A673 (cell line): ENCODE results near the gene MCCD1. TPM values are rescaled to one million over a fixed set of nuclear protein-coding genes. Genes with fewer than 3 reads are reported as not detected.
"Not testable (repeated sequence)": the region's sequence is repeated elsewhere in the genome, so short reads cannot be mapped to it uniquely, and the experiment has no call there.

ENCODE experiments used
- BruUV-seq: library from RNA; stranded (reverse); fragments of 400-500 nt; replicated peaks from 2 replicates; lab custom pipeline; 2021; lab: Mats Ljungman, UMichigan
- CTCF ChIA-PET: fragments of 300-600 bp; sonication (Branson Sonifier 250); formaldehyde crosslinking; loops from one replicate; lab custom pipeline; 2022; ENCODE audit warnings: antibody characterized with exemption; lab: Charles Lee
- POLR2A ChIA-PET: fragments of 300-600 bp; sonication (Branson Sonifier 250); formaldehyde crosslinking; loops from one replicate; lab custom pipeline; 2022; ENCODE audit warnings: antibody characterized with exemption; ENCODE audit not compliant: low non-redundant PET; lab: Charles Lee
- DNase-seq: peaks from one replicate; pipeline ENCODE4 v3.0.0-alpha.2; 2015; ENCODE audit warnings: low spot score
- H3K27ac ChIP-seq: fragments of 200-600 bp; sonication (generic); 2 replicates; pipeline ENCODE4 v1.5.1; 2016; ENCODE audit warnings: mixed run types, low read depth, mild to moderate bottlenecking, mixed read lengths, antibody characterized with exemption, low read length; ENCODE audit not compliant: poor library complexity, severe bottlenecking
- H3K27me3 ChIP-seq: fragments of 200-600 bp; sonication (generic); replicated peaks from 2 replicates; pipeline ENCODE4 v1.6.1; 2017; ENCODE audit warnings: mixed run types, low read depth, mild to moderate bottlenecking, mixed read lengths, antibody characterized with exemption, low read length; ENCODE audit not compliant: insufficient read depth, poor library complexity
- H3K36me3 ChIP-seq: fragments of 200-600 bp; sonication (generic); 2 replicates; pipeline ENCODE4 v1.6.1; 2016; ENCODE audit warnings: mixed run types, mild to moderate bottlenecking, mixed read lengths, antibody characterized with exemption, low read length; ENCODE audit not compliant: insufficient read depth, poor library complexity, severe bottlenecking
- H3K4me1 ChIP-seq: fragments of 200-600 bp; sonication (generic); 2 replicates; pipeline ENCODE4 v1.6.1; 2017; ENCODE audit warnings: mixed run types, mild to moderate bottlenecking, mixed read lengths, antibody characterized with exemption, low read length; ENCODE audit not compliant: insufficient read depth, poor library complexity, severe bottlenecking
- H3K4me3 ChIP-seq: fragments of 200-600 bp; sonication (generic); 2 replicates; pipeline ENCODE4 v1.5.1; 2016; ENCODE audit warnings: low read depth, mixed run types, mild to moderate bottlenecking, mixed read lengths, low read length; ENCODE audit not compliant: poor library complexity, severe bottlenecking
- H3K9me3 ChIP-seq: fragments of 200-600 bp; sonication (generic); 2 replicates; pipeline ENCODE4 v1.6.1; 2016; ENCODE audit warnings: mixed run types, low read depth, mild to moderate bottlenecking, mixed read lengths, antibody characterized with exemption, low read length; ENCODE audit not compliant: poor library complexity, severe bottlenecking
- CTCF ChIP-seq: fragments of 300-800, 200-600 bp; sonication (generic); conservative IDR thresholded peaks from 2 replicates; pipeline ENCODE4 v1.5.1; 2017; ENCODE audit warnings: low read depth, mild to moderate bottlenecking, antibody characterized with exemption, low read length, moderate library complexity, mixed read lengths
- EZH2 ChIP-seq: fragments of 200-600 bp; sonication (generic); IDR thresholded peaks from 2 replicates; pipeline ENCODE4 v1.6.1; 2017; ENCODE audit warnings: borderline replicate concordance, low read depth, mild to moderate bottlenecking, mixed read lengths, antibody characterized with exemption, low read length; ENCODE audit not compliant: poor library complexity, severe bottlenecking
- intact Hi-C: fragments of 100-400 bp; cut with micrococcal nuclease; formaldehyde crosslinking; loops from one replicate; pipeline ENCODE4 v1.10.0; 2022; ENCODE audit not compliant: unreplicated experiment
- total RNA-seq: library from RNA; stranded (reverse); gene quantifications from 2 replicates; pipeline ENCODE4 v1.2.3, GENCODE V29; 2021

The MCCD1 gene
- total RNA-seq, 1 experiment from 2014 or later = not detected

GRCh38 chr6:31493875-31494694 lies 34.7 kb upstream of the MCCD1 start:
- no peaks in the 10 kb centered on the region for H3K9me3 ChIP-seq
- TF ChIP-seq EZH2 = no peak
- TF ChIP-seq CTCF = peak; percentile 98
- CTCF ChIA-PET = interaction anchor here (1.1 kb wide), 1 partner anchor 104 kb away, joined by 4 read pairs; no protein-coding TSS in a partner anchor
- peak overlapping the region; percentile 64 for H3K27ac ChIP-seq
- peak overlapping the region; percentile 78 for H3K4me3 ChIP-seq
- no peaks in the 10 kb centered on the region for H3K36me3 ChIP-seq
- H3K27me3 ChIP-seq = no peaks in the 10 kb centered on the region
- peaks cover 7% of the 10 kb centered on the region for H3K4me1 ChIP-seq
- DNase-seq = peak; percentile 91
- intact Hi-C loops = loop anchor here (1.0 to 5.0 kb wide), 2 partner anchors 92 to 104 kb away; partner anchors contain the start of gene MICA
- TSS peak; percentile 47 for BruUV-seq
- POLR2A ChIA-PET = interaction anchor here (0.6 kb wide), 1 partner anchor 376 kb away, joined by 3 read pairs; no protein-coding TSS in a partner anchor

- ChIA-PET CTCF (interaction anchor here (1.6 kb wide), 1 partner anchor 103 kb away, joined by 3 read pairs; no protein-coding TSS in a partner anchor), POLR2A (interaction anchor here (0.6 kb wide), 1 partner anchor 162 kb away, joined by 4 read pairs; no protein-coding TSS in a partner anchor)
- intact Hi-C loops = loop anchor here (5.0 kb wide), 1 partner anchor 47 kb away; the partner anchor contains the start of gene DDX39B
Observed at GRCh38 chr6:31495580-31495979, 33.2 kb upstream of the MCCD1 start.

GRCh38 chr6:31496826-31497225 lies 31.9 kb upstream of the MCCD1 start:
- intact Hi-C loops = loop anchor here (5.0 kb wide), 1 partner anchor 45 kb away; the partner anchor contains the start of gene DDX39B
- POLR2A ChIA-PET = interaction anchor here (0.6 to 0.7 kb wide), 2 partner anchors 15 to 45 kb away, joined by 4 to 12 read pairs; partner anchors contain the start of gene DDX39B
- peak overlapping the region; percentile 48 for H3K4me3 ChIP-seq
- BruUV-seq, H3K36me3 ChIP-seq, H3K9me3 ChIP-seq, H3K27ac ChIP-seq, H3K4me1 ChIP-seq, DNase-seq, H3K27me3 ChIP-seq, CTCF ChIA-PET: not testable (repeated sequence)

More at GRCh38 chr6:31495580-31495979, 33.2 kb upstream of the MCCD1 start:
- TF ChIP-seq CTCF = no peak
- no peak for TF ChIP-seq EZH2
- H3K27me3 ChIP-seq = no peaks in the 10 kb centered on the region
- no peaks in the 10 kb centered on the region for H3K9me3 ChIP-seq
- no peaks in the 10 kb centered on the region for H3K36me3 ChIP-seq
- peak overlapping the region; percentile 78 for H3K4me3 ChIP-seq
- H3K27ac ChIP-seq = peak overlapping the region; percentile 60
- H3K4me1 ChIP-seq = peaks cover 7% of the 10 kb centered on the region
- DNase-seq = peak; percentile 16
- TSS peak; percentile 33 for BruUV-seq
